Gastrocnemius medialis (tissue), 4 donors: ENCODE results near the gene WTAP. TPM values are rescaled to one million over a fixed set of nuclear protein-coding genes. Genes with fewer than 3 reads are reported as not detected.

Source experiments
- ATAC-seq, 2 donors: fragments of 150-250 bp; one replicate each; pipeline ENCODE4 v1.9.1; 2016
- DNase-seq, 2 donors: peaks; one replicate each; pipeline ENCODE4 v3.0.0-alpha.2; 2019
- H3K27ac ChIP-seq, 4 donors: fragments of 200-600 bp; sonication (generic); 1 replicate in 1 of 4; 2 replicates in 3 of 4; pipeline ENCODE4 v1.5.1; 2016 to 2018; ENCODE audit warnings: mild to moderate bottlenecking in 2 of 4, moderate library complexity in 1 of 4
- H3K27me3 ChIP-seq, 3 donors: fragments of 200-600 bp; sonication (generic) in 2 of 3; 1 replicate in 1 of 3; 2 replicates in 2 of 3; pipeline versions ENCODE4 v1.5.1 to v1.6.0; 2016 to 2019; ENCODE audit warnings: mild to moderate bottlenecking in 1 of 3, moderate library complexity in 1 of 3
- H3K36me3 ChIP-seq, 2 donors: fragments of 200-600 bp; sonication (generic) in 1 of 2; one replicate each; pipeline ENCODE4 v1.5.1; 2017 to 2018
- H3K4me1 ChIP-seq, 2 donors: fragments of 200-600 bp; sonication (generic) in 1 of 2; one replicate each; pipeline ENCODE4 v1.5.1; 2016 to 2017; ENCODE audit warnings: mild to moderate bottlenecking in 2 of 2
- H3K4me3 ChIP-seq, 4 donors: fragments of 200-600 bp; sonication (generic) in 3 of 4; 1 replicate in 1 of 4; 2 replicates in 3 of 4; pipeline ENCODE4 v1.5.1; 2016 to 2019; ENCODE audit warnings: mild to moderate bottlenecking in 2 of 4
- H3K9me3 ChIP-seq, 3 donors: fragments of 200-600 bp; sonication (generic) in 2 of 3; 1 replicate in 1 of 3; 2 replicates in 2 of 3; pipeline ENCODE4 v1.5.1; 2016 to 2019
- POLR2A ChIP-seq, 2 donors: fragments of 450-650 bp; IDR thresholded peaks; one replicate each; pipeline ENCODE4 v1.6.1; 2017; ENCODE audit warnings: antibody characterized with exemption in 2 of 2, mild to moderate bottlenecking in 2 of 2, moderate library complexity in 2 of 2
- in situ Hi-C, 4 donors: fragments of 200-750 bp; cut with MboI; loops; one replicate each; pipeline versions ENCODE4 v1.15.0 to v1.8.0; 2017; ENCODE audit warnings: low sequenced_read_pairs in 4 of 4
- intact Hi-C: fragments of 100-400 bp; cut with DNase I; formaldehyde crosslinking; loops from one replicate; pipeline ENCODE4 v1.15.1; 2023; ENCODE audit warnings: low total_unique reads
- total RNA-seq, 4 donors: library from RNA; depleted of rRNA; stranded (reverse); fragments of >200 nt; gene quantifications; one replicate each; pipeline versions ENCODE4 v1.1.0 to v1.2.3, GENCODE V29; 2016
- TF ChIP-seq, protein P1 (sequence below), 5 experiments: fragments of 450-650 bp in 3 of 5; fragments of 200-600 bp in 2 of 5; sonication (generic) in 2 of 5; IDR thresholded peaks in 4 of 5; conservative IDR thresholded peaks in 1 of 5; 1 replicate in 4 of 5; 2 replicates in 1 of 5; pipeline ENCODE4 v1.5.1; 2016 to 2019; ENCODE audit warnings: antibody characterized with exemption in 5 of 5, mild to moderate bottlenecking in 3 of 5, moderate library complexity in 3 of 5

WTAP gene
- total RNA-seq, 4 donors from 2014 or later = 147 to 238 (median 193) TPM

DNA sequence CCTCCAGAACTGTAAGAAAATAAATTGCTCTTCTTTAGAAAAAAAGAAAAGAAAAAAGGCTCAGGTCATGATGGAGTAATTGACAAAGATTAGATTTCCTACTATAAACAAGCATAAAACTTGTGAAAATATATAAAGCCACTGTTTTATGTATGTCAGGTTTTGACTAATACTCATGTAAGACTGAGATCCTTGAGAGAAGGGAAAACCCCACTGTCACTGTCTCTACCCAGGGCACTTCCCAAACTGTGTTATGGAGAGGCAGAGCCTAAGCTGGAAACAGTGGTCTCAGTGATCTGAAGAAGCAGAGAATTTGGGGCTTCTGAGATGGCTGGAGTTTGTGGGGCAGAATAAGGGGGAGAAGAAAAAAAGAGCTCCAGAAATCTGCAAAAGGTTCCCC is 42.2 kb downstream of the WTAP start:
- no peak for ATAC-seq
- H3K4me3 ChIP-seq = no peak overlapping the region
- H3K36me3 ChIP-seq = peaks cover 0 to 29% of the 10 kb centered on the region in 2 donors
- no peak for DNase-seq
- H3K4me1 ChIP-seq = no peaks in the 10 kb centered on the region
- H3K27ac ChIP-seq = no peak overlapping the region
- intact Hi-C loops = no loop called here
- in situ Hi-C loops = no loop called here
- H3K9me3 ChIP-seq = no peaks in the 10 kb centered on the region
- H3K27me3 ChIP-seq = no peaks in the 10 kb centered on the region
- TF ChIP-seq POLR2A (IDR thresholded peaks at IDR 0.05) = no peak
- TF ChIP-seq, protein P1, sequence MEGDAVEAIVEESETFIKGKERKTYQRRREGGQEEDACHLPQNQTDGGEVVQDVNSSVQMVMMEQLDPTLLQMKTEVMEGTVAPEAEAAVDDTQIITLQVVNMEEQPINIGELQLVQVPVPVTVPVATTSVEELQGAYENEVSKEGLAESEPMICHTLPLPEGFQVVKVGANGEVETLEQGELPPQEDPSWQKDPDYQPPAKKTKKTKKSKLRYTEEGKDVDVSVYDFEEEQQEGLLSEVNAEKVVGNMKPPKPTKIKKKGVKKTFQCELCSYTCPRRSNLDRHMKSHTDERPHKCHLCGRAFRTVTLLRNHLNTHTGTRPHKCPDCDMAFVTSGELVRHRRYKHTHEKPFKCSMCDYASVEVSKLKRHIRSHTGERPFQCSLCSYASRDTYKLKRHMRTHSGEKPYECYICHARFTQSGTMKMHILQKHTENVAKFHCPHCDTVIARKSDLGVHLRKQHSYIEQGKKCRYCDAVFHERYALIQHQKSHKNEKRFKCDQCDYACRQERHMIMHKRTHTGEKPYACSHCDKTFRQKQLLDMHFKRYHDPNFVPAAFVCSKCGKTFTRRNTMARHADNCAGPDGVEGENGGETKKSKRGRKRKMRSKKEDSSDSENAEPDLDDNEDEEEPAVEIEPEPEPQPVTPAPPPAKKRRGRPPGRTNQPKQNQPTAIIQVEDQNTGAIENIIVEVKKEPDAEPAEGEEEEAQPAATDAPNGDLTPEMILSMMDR (IDR thresholded peaks at IDR 0.05 in 4 of 5, conservative IDR thresholded peaks at IDR 0.05 in 1 of 5) = no peak

DNA sequence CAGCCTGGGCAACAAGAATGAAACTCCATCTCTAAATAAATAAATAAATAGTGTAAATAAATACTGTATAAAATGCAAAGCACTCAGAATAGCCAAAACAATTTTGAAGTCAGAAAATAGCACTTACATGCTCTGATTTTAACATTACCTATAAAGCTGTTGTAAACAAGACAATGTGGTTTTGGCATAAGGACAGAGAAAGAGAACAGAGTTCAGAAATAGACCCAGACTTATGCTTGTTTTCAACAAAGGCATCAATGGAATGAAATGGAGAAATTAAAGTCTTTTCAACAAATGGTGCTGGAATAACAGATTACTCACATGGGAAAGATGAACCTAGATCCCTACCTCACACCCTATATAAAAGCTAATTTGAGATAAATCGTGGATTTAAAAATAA is 44.9 kb downstream of the WTAP start:
- no peak overlapping the region for H3K27ac ChIP-seq
- no peaks in the 10 kb centered on the region for H3K9me3 ChIP-seq
- H3K4me1 ChIP-seq = no peaks in the 10 kb centered on the region
- H3K4me3 ChIP-seq = no peak overlapping the region
- intact Hi-C loops (no loop called here), in situ Hi-C loops (loop anchor here in 2 of 4 donors (10.0 kb wide), 1 partner anchor 87 kb away; no protein-coding TSS in a partner anchor)
- H3K36me3 ChIP-seq = peaks cover 0 to 32% of the 10 kb centered on the region in 2 donors
- TF ChIP-seq, protein P1 (IDR thresholded peaks at IDR 0.05 in 4 of 5, conservative IDR thresholded peaks at IDR 0.05 in 1 of 5) = no peak
- no peak for TF ChIP-seq POLR2A (IDR thresholded peaks at IDR 0.05)
- H3K27me3 ChIP-seq = no peaks in the 10 kb centered on the region
- ATAC-seq (no peak), DNase-seq (no peak)

DNA sequence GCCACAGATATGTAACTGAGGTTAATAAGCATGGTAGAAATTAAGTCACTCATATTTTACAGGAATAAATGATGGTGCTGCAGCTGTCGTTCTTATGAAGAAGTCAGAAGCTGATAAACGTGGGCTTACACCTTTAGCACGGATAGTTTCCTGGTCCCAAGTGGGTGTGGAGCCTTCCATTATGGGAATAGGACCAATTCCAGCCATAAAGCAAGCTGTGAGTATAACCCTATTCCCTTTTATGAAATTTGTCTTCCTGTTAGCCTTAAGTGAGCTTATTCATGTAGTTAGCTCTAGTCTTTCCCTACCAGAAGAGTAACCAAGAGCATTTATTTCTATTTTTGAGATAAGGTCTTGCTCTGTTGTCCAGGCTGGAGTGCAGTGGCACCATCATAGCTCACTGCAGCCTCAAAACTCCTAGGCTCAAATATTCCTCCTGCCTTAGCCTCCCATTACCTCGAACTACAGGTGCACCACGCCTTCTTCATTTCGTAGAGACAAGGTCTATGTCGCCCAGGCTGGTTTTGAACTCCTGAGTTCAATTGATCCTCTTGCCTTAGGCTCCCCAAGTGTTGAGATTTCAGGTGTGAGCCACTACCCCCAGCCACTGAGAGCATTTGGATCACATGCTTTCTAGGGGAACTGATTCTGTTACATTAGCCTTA is 50.1 kb downstream of the WTAP start:
- intact Hi-C loops = no loop called here
- TF ChIP-seq POLR2A (IDR thresholded peaks at IDR 0.05) = no peak
- TF ChIP-seq, protein P1 (IDR thresholded peaks at IDR 0.05 in 4 of 5, conservative IDR thresholded peaks at IDR 0.05 in 1 of 5) = no peak
- no peaks in the 10 kb centered on the region for H3K9me3 ChIP-seq
- in situ Hi-C loops = loop anchor here in 2 of 4 donors (10.0 kb wide), 1 partner anchor 93 kb away; no protein-coding TSS in a partner anchor
- no peaks in the 10 kb centered on the region for H3K4me1 ChIP-seq
- peaks cover 13 to 62% of the 10 kb centered on the region in 2 donors for H3K36me3 ChIP-seq
- H3K27ac ChIP-seq = no peak overlapping the region
- H3K27me3 ChIP-seq = no peaks in the 10 kb centered on the region
- no peak for ATAC-seq
- no peak overlapping the region for H3K4me3 ChIP-seq
- DNase-seq = no peak

DNA sequence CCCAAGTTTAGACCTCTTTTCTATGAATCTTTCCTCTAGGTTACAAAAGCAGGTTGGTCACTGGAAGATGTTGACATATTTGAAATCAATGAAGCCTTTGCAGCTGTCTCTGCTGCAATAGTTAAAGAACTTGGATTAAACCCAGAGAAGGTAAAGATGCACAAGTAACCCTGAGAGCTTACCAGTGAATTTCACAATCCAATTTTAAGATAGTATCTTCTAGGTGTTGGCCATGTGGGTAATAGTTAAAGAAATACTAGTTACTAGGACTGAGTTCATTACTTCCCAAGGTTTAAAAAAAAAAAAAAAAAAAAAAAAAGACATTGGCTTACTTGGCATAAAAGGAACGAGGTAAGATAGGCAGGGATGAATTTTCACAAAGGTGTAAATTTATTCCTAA is 50.8 kb downstream of the WTAP start:
- no peak for TF ChIP-seq POLR2A (IDR thresholded peaks at IDR 0.05)
- TF ChIP-seq, protein P1 (IDR thresholded peaks at IDR 0.05 in 4 of 5, conservative IDR thresholded peaks at IDR 0.05 in 1 of 5) = no peak
- H3K9me3 ChIP-seq = no peaks in the 10 kb centered on the region
- peaks cover 13 to 70% of the 10 kb centered on the region in 2 donors for H3K36me3 ChIP-seq
- H3K4me1 ChIP-seq = no peaks in the 10 kb centered on the region
- no peak for ATAC-seq
- DNase-seq = no peak
- H3K27ac ChIP-seq = no peak overlapping the region
- H3K4me3 ChIP-seq = no peak overlapping the region
- in situ Hi-C loops (loop anchor here in 2 of 4 donors (10.0 kb wide), 1 partner anchor 93 kb away; no protein-coding TSS in a partner anchor), intact Hi-C loops (no loop called here)
- no peaks in the 10 kb centered on the region for H3K27me3 ChIP-seq
